GM19240 (cell line): ENCODE measurements around the gene CTAG1B.
"Not testable (repeated sequence)": the region's sequence is repeated elsewhere in the genome, so short reads cannot be mapped to it uniquely, and the experiment has no call there.

ENCODE experiments used
- DNase-seq: peaks from one replicate; pipeline ENCODE4 v3.0.0; 2011; ENCODE audit warnings: low spot score; ENCODE audit not compliant: insufficient read length

The CTAG1B gene

GRCh38 chrX:154628960-154629359 lies 9.9 kb upstream of the CTAG1B start:
- not testable (repeated sequence) for DNase-seq

- not testable (repeated sequence) for DNase-seq
Observed at GRCh38 chrX:154620767-154621414, 1.8 kb upstream of the CTAG1B start.

GRCh38 chrX:154613586-154613985 lies 5.5 kb downstream of the CTAG1B start:
- DNase-seq, result not testable (repeated sequence)

GRCh38 chrX:154611146-154611545 lies 7.9 kb downstream of the CTAG1B start:
- DNase-seq, result not testable (repeated sequence)

- not testable (repeated sequence) for DNase-seq
Observed at GRCh38 chrX:154608823-154609222, 10.3 kb downstream of the CTAG1B start.

GRCh38 chrX:154607976-154608375 lies 11.1 kb downstream of the CTAG1B start:
- DNase-seq, result not testable (repeated sequence)

GRCh38 chrX:154607370-154607769 lies 11.7 kb downstream of the CTAG1B start:
- no peak for DNase-seq

GRCh38 chrX:154605566-154605965 lies 13.5 kb downstream of the CTAG1B start:
- DNase-seq, result no peak

- DNase-seq, result no peak
Observed at GRCh38 chrX:154603438-154604430, 15.3 kb downstream of the CTAG1B start.

GRCh38 chrX:154602766-154603437 lies 16.2 kb downstream of the CTAG1B start:
- no peak for DNase-seq

- DNase-seq, result no peak
Observed at GRCh38 chrX:154602226-154602625, 16.9 kb downstream of the CTAG1B start.

- no peak for DNase-seq
Observed at GRCh38 chrX:154600759-154601374, 18.2 kb downstream of the CTAG1B start.

- DNase-seq, result no peak
Observed at GRCh38 chrX:154599531-154599930, 19.6 kb downstream of the CTAG1B start.

GRCh38 chrX:154598656-154599055 lies 20.4 kb downstream of the CTAG1B start:
- no peak for DNase-seq

GRCh38 chrX:154597221-154597620 lies 21.9 kb downstream of the CTAG1B start:
- DNase-seq, result no peak

- no peak for DNase-seq
Observed at GRCh38 chrX:154596290-154596929, 22.7 kb downstream of the CTAG1B start.

- no peak for DNase-seq
Observed at GRCh38 chrX:154595559-154596249, 23.4 kb downstream of the CTAG1B start.

- DNase-seq, result no peak
Observed at GRCh38 chrX:154594491-154594890, 24.6 kb downstream of the CTAG1B start.

GRCh38 chrX:154593201-154593600 lies 25.9 kb downstream of the CTAG1B start:
- DNase-seq, result no peak

- no peak for DNase-seq
Observed at GRCh38 chrX:154592505-154592904, 26.6 kb downstream of the CTAG1B start.
